Peyer's patch (tissue), 4 donors: ENCODE results near the gene FBXO38. TPM values are rescaled to one million over a fixed set of nuclear protein-coding genes. Genes with fewer than 3 reads are reported as not detected.

Source experiments
- DNase-seq, 3 donors: peaks; one replicate each; pipeline ENCODE4 v3.0.0-alpha.2; 2017 to 2019
- H3K27ac ChIP-seq, 4 donors: fragments of 200-600 bp; sonication (generic); one replicate each; pipeline ENCODE4 v1.5.1; 2016 to 2019
- H3K27me3 ChIP-seq, 2 donors: fragments of 200-600 bp; sonication (generic); one replicate each; pipeline ENCODE4 v1.5.1; 2019
- H3K36me3 ChIP-seq, 3 donors: fragments of 200-600 bp; sonication (generic); one replicate each; pipeline ENCODE4 v1.5.1; 2016 to 2019
- H3K4me1 ChIP-seq, 4 donors: fragments of 200-600 bp; sonication (generic); one replicate each; pipeline ENCODE4 v1.5.1; 2016 to 2019
- H3K4me3 ChIP-seq, 4 donors: fragments of 200-600 bp; sonication (generic); 1 replicate in 3 of 4; 2 replicates in 1 of 4; pipeline ENCODE4 v1.5.1; 2016 to 2019; ENCODE audit warnings: mild to moderate bottlenecking in 1 of 4
- H3K9me3 ChIP-seq, 4 donors: fragments of 200-600 bp; sonication (generic); one replicate each; pipeline ENCODE4 v1.5.1; 2016 to 2019; ENCODE audit warnings: mild to moderate bottlenecking in 1 of 4
- POLR2A ChIP-seq, 2 donors: fragments of 450-650 bp; IDR thresholded peaks; one replicate each; pipeline ENCODE4 v1.5.1; 2017; ENCODE audit warnings: antibody characterized with exemption in 2 of 2, mild to moderate bottlenecking in 2 of 2, moderate library complexity in 2 of 2
- small RNA-seq, 2 donors: library from RNA; depleted of rRNA; stranded (forward); fragments of <200 nt; gene quantifications; one replicate each; pipeline ENCODE3, GENCODE V24; 2016
- total RNA-seq, 4 donors: library from RNA; depleted of rRNA; stranded (reverse); fragments of >200 nt; gene quantifications; one replicate each; pipeline ENCODE4 v1.1.0, GENCODE V29; 2016
- TF ChIP-seq, protein P1 (sequence below), 6 experiments: fragments of 450-650 bp in 4 of 6; fragments of 200-600 bp in 2 of 6; sonication (generic) in 1 of 6; IDR thresholded peaks; one replicate each; pipeline ENCODE4 v1.5.1; 2017 to 2019; ENCODE audit warnings: antibody characterized with exemption in 6 of 6, mild to moderate bottlenecking in 3 of 6, moderate library complexity in 1 of 6

Gene FBXO38
- total RNA-seq, 4 donors from 2014 or later, result 52.2 to 91.6 (median 64.5) TPM

DNA sequence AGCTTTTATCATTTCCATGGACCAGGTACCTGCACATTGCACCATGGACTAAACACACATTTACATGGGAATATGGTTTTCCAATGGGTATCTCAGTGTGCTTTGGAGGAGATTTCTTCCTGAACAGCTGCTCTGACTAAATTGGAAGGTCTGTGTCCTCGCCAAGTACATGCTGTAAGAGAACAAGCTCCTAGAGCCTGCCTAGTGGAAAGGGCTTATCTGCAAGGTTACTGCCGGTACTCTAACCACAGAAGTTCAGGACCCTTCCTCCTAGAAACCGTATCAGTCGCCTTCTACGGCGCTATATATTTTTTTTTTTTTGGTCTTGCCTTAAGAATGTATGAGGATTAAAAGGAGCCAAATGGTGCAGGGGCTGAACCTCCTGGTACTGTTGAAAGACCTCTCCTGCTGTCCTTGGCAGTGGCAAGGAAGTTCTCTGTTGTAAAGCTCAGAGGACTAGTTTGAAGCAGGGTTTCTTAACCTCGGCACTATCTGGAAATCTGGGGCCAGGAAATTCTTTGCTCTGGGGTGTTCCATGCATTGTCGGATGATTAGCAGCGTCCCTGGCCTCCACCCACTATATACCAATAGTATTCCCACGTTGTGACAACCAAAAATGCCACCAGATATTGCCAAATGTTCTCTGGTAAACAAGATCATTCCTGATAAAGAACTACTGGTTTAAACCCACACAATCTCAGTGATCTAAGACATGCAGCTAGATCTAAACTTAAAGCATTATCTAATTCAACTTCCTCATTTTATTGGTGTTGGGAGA lies 107.4 kb downstream of the FBXO38 start:
- H3K27ac ChIP-seq, result no peak overlapping the region
- no peaks in the 10 kb centered on the region for H3K9me3 ChIP-seq
- TF ChIP-seq POLR2A (IDR thresholded peaks at IDR 0.05), result no peak
- no peak overlapping the region for H3K4me3 ChIP-seq
- no peaks in the 10 kb centered on the region for H3K27me3 ChIP-seq
- no peaks in the 10 kb centered on the region for H3K4me1 ChIP-seq
- no peaks in the 10 kb centered on the region for H3K36me3 ChIP-seq
- DNase-seq, result no peak

DNA sequence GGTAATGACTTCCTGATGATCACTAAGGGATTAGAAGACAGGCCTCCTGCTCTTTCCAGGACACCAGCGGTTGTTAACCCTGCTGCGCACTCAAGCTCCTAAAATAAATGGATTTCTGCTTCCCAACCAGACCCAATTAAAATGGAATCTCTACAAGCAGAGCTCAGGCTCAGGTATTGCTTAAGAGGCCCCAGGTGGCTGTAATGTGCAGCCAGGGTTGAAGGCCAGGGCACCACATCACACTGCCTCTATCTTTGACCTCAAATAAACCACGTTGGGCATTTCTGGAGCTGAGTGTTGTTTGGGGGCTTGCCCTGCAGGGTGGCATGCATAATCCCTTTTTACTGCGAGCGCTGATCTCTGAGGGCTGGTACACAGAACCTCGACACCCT lies 108.0 kb downstream of the FBXO38 start:
- no peak for DNase-seq
- Histone ChIP-seq H3K9me3 (no peaks in the 10 kb centered on the region), H3K36me3 (no peaks in the 10 kb centered on the region), H3K4me3 (no peak overlapping the region), H3K4me1 (no peaks in the 10 kb centered on the region), H3K27ac (no peak overlapping the region), H3K27me3 (no peaks in the 10 kb centered on the region)
- TF ChIP-seq POLR2A (IDR thresholded peaks at IDR 0.05), result no peak
- TF ChIP-seq, protein P1, sequence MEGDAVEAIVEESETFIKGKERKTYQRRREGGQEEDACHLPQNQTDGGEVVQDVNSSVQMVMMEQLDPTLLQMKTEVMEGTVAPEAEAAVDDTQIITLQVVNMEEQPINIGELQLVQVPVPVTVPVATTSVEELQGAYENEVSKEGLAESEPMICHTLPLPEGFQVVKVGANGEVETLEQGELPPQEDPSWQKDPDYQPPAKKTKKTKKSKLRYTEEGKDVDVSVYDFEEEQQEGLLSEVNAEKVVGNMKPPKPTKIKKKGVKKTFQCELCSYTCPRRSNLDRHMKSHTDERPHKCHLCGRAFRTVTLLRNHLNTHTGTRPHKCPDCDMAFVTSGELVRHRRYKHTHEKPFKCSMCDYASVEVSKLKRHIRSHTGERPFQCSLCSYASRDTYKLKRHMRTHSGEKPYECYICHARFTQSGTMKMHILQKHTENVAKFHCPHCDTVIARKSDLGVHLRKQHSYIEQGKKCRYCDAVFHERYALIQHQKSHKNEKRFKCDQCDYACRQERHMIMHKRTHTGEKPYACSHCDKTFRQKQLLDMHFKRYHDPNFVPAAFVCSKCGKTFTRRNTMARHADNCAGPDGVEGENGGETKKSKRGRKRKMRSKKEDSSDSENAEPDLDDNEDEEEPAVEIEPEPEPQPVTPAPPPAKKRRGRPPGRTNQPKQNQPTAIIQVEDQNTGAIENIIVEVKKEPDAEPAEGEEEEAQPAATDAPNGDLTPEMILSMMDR (IDR thresholded peaks at IDR 0.05), result no peak

DNA sequence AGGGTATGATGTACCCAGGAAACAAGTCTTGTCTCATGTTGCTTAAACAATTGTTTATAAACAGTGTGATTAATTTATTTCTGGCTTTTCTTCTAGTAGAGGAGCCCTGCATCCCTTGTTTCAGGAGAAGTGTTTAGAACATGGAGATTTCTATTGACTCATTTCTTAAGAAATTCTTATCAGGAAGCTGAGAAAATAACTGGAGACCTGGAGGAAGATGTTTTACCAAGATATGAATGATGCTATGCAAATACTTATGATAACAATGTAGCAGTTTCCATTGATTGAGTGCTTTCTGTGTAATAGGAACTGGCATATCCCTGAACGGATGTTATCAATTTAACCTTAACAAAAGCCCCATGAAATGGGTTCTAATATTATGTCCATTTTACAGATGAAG lies 108.6 kb downstream of the FBXO38 start:
- Histone ChIP-seq H3K36me3 (no peaks in the 10 kb centered on the region), H3K27ac (no peak overlapping the region), H3K4me1 (no peaks in the 10 kb centered on the region), H3K27me3 (no peaks in the 10 kb centered on the region), H3K9me3 (no peaks in the 10 kb centered on the region), H3K4me3 (no peak overlapping the region)
- DNase-seq, result no peak
- TF ChIP-seq, protein P1 (IDR thresholded peaks at IDR 0.05), result no peak
- TF ChIP-seq POLR2A (IDR thresholded peaks at IDR 0.05), result no peak

Small RNA genes within 50 kb of the gene (small RNA-seq; reads per million reads assigned to genes)
- 0 reads per million in 2 donors for gene RF00017

Other genes with a start within 250 kb of the FBXO38 start
- gene SPINK14, start 215.4 kb upstream of the FBXO38 start, total RNA-seq, result not detected
- gene SPINK6, start 180.9 kb upstream of the FBXO38 start, total RNA-seq, result not detected
- gene MARCOL, start 145.4 kb upstream of the FBXO38 start, total RNA-seq, result not detected
- gene SPINK13, start 115.2 kb upstream of the FBXO38 start, total RNA-seq, result not detected
- not detected for gene SPINK7, start 71.5 kb upstream of the FBXO38 start, total RNA-seq
- not detected for gene SPINK9, start 48.4 kb upstream of the FBXO38 start, total RNA-seq